GM18909 (cell line): ENCODE results near the gene MYO18B.

Experiments
- ATAC-seq: cut with Tn5 transposase; IDR thresholded peaks from one replicate; pipeline ENCODE4 v1.9.1; 2021; ENCODE audit warnings: mild to moderate bottlenecking; ENCODE audit not compliant: unreplicated experiment, poor library complexity

Gene MYO18B

GRCh38 chr22:26057731-26058130, 315.7 kb downstream of the MYO18B start:
- ATAC-seq = no peak

- no peak for ATAC-seq
These were observed 322.1 kb downstream of the MYO18B start for GRCh38 chr22:26064048-26064447.

- no peak for ATAC-seq
These were observed 323.9 kb downstream of the MYO18B start for GRCh38 chr22:26065847-26066246.

- ATAC-seq = no peak
These were observed 324.5 kb downstream of the MYO18B start for GRCh38 chr22:26066534-26066933.

DNA sequence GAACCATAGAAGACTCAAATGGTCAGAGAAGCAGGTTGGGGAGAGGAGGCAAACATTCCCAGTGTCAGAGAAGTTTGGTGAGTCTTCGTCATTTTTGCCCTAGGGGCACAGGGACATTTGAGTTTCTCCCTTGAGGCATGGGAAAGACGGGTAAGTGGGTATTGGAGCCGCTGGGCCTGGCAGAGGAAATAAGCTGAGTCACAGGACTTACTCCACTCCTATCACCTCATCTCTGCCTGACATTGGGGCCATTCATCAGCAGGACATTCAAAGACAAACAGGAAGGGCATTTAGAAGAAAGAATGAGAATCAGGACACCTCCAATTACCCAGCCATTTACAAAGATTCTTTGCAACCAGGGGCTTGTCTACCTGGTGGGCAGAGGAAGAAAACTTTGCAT, 326.6 kb downstream of the MYO18B start:
- ATAC-seq = no peak

- ATAC-seq = no peak
These were observed 330.6 kb downstream of the MYO18B start for GRCh38 chr22:26072621-26073020.

DNA sequence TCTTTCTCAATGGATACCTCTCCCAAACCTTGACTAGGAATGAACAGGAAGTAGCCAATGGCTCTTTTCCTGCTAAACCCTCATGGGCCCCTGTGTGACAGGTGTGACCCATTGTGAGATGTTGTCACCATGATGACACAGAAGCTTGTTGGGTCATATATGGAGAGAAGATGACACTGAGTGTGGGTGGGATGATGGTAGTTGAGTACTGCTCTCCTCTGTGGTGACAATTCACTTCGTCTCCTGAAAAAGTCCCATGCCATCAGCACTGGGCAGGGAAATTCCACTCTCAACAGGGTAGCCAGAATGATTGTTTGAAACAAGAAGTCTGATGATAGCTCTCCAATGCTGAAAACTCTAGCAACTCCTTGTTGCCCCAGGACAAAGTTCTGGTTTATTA, 333.3 kb downstream of the MYO18B start:
- ATAC-seq = no peak

DNA sequence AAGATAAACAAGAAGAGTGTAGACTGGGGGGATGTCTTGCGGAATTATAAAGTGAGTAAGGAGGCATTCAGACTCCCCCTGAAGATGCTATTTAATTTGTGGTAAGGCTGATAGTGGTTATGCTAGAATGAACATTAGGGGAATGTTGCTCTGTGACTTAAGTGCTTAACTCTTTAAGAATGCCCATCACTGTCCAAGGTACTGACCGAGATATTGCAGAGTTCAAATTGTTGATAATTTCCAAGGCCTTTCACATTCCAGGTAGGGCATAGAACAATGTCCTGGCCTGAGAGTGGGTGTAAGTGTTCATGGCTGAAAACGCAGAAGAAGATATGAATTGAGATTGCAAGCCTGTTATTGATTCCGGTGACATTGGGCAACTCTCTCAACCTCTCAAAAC, 337.0 kb downstream of the MYO18B start:
- no peak for ATAC-seq
